GM13977 (cell line): ENCODE data around the gene ARF1.

ENCODE experiments used
- DNase-seq: peaks from one replicate; pipeline ENCODE4 v3.0.0; 2012; ENCODE audit warnings: low spot score
- CTCF ChIP-seq: IDR thresholded peaks from 2 replicates; pipeline ENCODE4 v1.5.1; 2012; ENCODE audit warnings: mild to moderate bottlenecking, control low read depth; ENCODE audit not compliant: insufficient read depth; ENCODE audit errors: extremely low read depth, missing control alignments
- in situ Hi-C: fragments of 300-500 bp; cut with MboI; formaldehyde crosslinking; loops from one replicate; pipeline ENCODE4 v1.12.0; 2022; ENCODE audit warnings: low sequenced_read_pairs, low pct_unique_long_range_greater_than_20kb, mixed read lengths, inconsistent platforms; ENCODE audit not compliant: unreplicated experiment

ARF1 gene

GRCh38 chr1:228044961-228045360, 37.5 kb upstream of the ARF1 start:
- TF ChIP-seq CTCF: no peak
- no peak for DNase-seq
- in situ Hi-C loops: no loop called here

- TF ChIP-seq CTCF: no peak
- in situ Hi-C loops: no loop called here
- no peak for DNase-seq
These were observed 37.1 kb upstream of the ARF1 start for GRCh38 chr1:228045405-228045804.

- TF ChIP-seq CTCF: no peak
- in situ Hi-C loops: no loop called here
- no peak for DNase-seq
These were observed 36.6 kb upstream of the ARF1 start for GRCh38 chr1:228045871-228046270.

- TF ChIP-seq CTCF: no peak
- in situ Hi-C loops: no loop called here
- DNase-seq: no peak
These were observed 35.9 kb upstream of the ARF1 start for GRCh38 chr1:228046421-228047182.

GRCh38 chr1:228047183-228047466, 35.4 kb upstream of the ARF1 start:
- in situ Hi-C loops: no loop called here
- TF ChIP-seq CTCF: no peak
- no peak for DNase-seq

- no peak for TF ChIP-seq CTCF
These were observed 34.4 kb upstream of the ARF1 start for GRCh38 chr1:228048120-228048519.

More at GRCh38 chr1:228048120-228048519, 34.4 kb upstream of the ARF1 start:
- in situ Hi-C loops: no loop called here
- DNase-seq: no peak
